IMR-90 (cell line): Measurements from ENCODE around the gene C20orf173. TPM values are rescaled to one million over a fixed set of nuclear protein-coding genes. Genes with fewer than 3 reads are reported as not detected.

Experiments used
- ATAC-seq: fragments of 200-7000 bp; cut with Tn5 transposase; 2 replicates; pipeline ENCODE4 v1.9.1; 2020; ENCODE audit warnings: low read depth, mild to moderate bottlenecking, moderate library complexity
- BruUV-seq: library from RNA; stranded (reverse); fragments of 400-500 nt; replicated peaks from 2 replicates; lab custom pipeline; 2021; lab: Mats Ljungman, UMichigan
- CTCF ChIA-PET: fragments of 300-600 bp; formaldehyde crosslinking; extraction: SDS; loops from one replicate; lab custom pipeline; 2021; ENCODE audit warnings: antibody characterized with exemption; lab: Yijun Ruan, JAX
- POLR2A ChIA-PET: fragments of 300-600 bp; sonication (Branson Sonifier 250); formaldehyde crosslinking; loops from one replicate; lab custom pipeline; 2022; ENCODE audit warnings: antibody characterized with exemption; ENCODE audit not compliant: unreplicated experiment; lab: Charles Lee
- DNase-seq: peaks from one replicate; pipeline ENCODE4 v3.0.0; 2013
- H2AFZ ChIP-seq: replicated peaks from 2 replicates; pipeline ENCODE3; 2013; ENCODE audit warnings: low read length, mild to moderate bottlenecking; ENCODE audit not compliant: poor library complexity
- H2AK5ac ChIP-seq: 2 replicates; pipeline ENCODE4 v1.6.1; 2013; ENCODE audit warnings: low read depth, low read length, inconsistent platforms
- H2AK9ac ChIP-seq: replicated peaks from 2 replicates; pipeline ENCODE3; 2013; ENCODE audit warnings: mild to moderate bottlenecking, low read depth, low read length, moderate library complexity; ENCODE audit not compliant: poor library complexity
- H2BK120ac ChIP-seq: 2 replicates; pipeline ENCODE4 v1.6.1; 2013; ENCODE audit warnings: low read depth, low read length, inconsistent platforms
- H2BK15ac ChIP-seq: 3 replicates; pipeline ENCODE4 v1.6.1; 2013; ENCODE audit warnings: low read depth, low read length, inconsistent platforms
- H2BK20ac ChIP-seq: 2 replicates; pipeline ENCODE4 v1.6.1; 2013; ENCODE audit warnings: low read depth, mild to moderate bottlenecking, inconsistent platforms, low read length, moderate library complexity
- H2BK5ac ChIP-seq: 2 replicates; pipeline ENCODE4 v1.6.1; 2013; ENCODE audit warnings: mild to moderate bottlenecking, low read depth, low read length, inconsistent platforms; ENCODE audit not compliant: poor library complexity, severe bottlenecking
- H3K14ac ChIP-seq: replicated peaks from 2 replicates; pipeline ENCODE4 v1.6.1; 2013; ENCODE audit warnings: low read depth, low read length, inconsistent platforms
- H3K18ac ChIP-seq: 2 replicates; pipeline ENCODE4 v1.6.1; 2013; ENCODE audit warnings: low read depth, low read length, control low read depth
- H3K23ac ChIP-seq: 2 replicates; pipeline ENCODE4 v1.6.1; 2013; ENCODE audit warnings: low read depth, low read length, inconsistent platforms
- H3K27ac ChIP-seq: 2 replicates; pipeline ENCODE4 v1.5.1; 2013; ENCODE audit warnings: mild to moderate bottlenecking, control low read depth, low read length; ENCODE audit not compliant: insufficient read depth
- H3K27me3 ChIP-seq: 2 replicates; pipeline ENCODE4 v1.6.1; 2013; ENCODE audit warnings: low read length; ENCODE audit not compliant: control insufficient read depth, insufficient read depth
- H3K36me3 ChIP-seq: 2 replicates; pipeline ENCODE4 v1.6.1; 2013; ENCODE audit warnings: low read length, mixed read lengths; ENCODE audit not compliant: control insufficient read depth, insufficient read depth
- H3K4ac ChIP-seq: 2 replicates; pipeline ENCODE4 v1.6.1; 2013; ENCODE audit warnings: low read depth, low read length, inconsistent platforms
- H3K4me1 ChIP-seq: 2 replicates; pipeline ENCODE4 v1.6.1; 2013; ENCODE audit warnings: low read length, mixed read lengths; ENCODE audit not compliant: control insufficient read depth, insufficient read depth
- H3K4me2 ChIP-seq: 2 replicates; pipeline ENCODE4 v1.6.1; 2013; ENCODE audit warnings: low read depth, mild to moderate bottlenecking, control low read depth, low read length, moderate library complexity
- H3K4me3 ChIP-seq: 2 replicates; pipeline ENCODE4 v1.5.1; 2013; ENCODE audit warnings: low read depth, mild to moderate bottlenecking, control low read depth, low read length, moderate library complexity; ENCODE audit not compliant: insufficient read depth
- H3K56ac ChIP-seq: 2 replicates; pipeline ENCODE4 v1.6.1; 2013; ENCODE audit warnings: low read length, inconsistent platforms; ENCODE audit not compliant: insufficient read depth; ENCODE audit errors: extremely low read depth
- H3K79me1 ChIP-seq, 2 experiments: 2 replicates each; pipeline ENCODE4 v1.6.1; 2013; ENCODE audit warnings: low read length in 2 of 2, inconsistent platforms in 1 of 2, low read depth in 1 of 2
- H3K9ac ChIP-seq: 2 replicates; pipeline ENCODE4 v1.6.1; 2013; ENCODE audit warnings: low read depth, low read length, control low read depth
- H3K9me1 ChIP-seq: 2 replicates; pipeline ENCODE4 v1.6.1; 2013; ENCODE audit warnings: low read length, inconsistent platforms; ENCODE audit not compliant: insufficient read depth
- H3K9me3 ChIP-seq: 2 replicates; pipeline ENCODE4 v1.6.1; 2013; ENCODE audit warnings: low read length; ENCODE audit not compliant: control insufficient read depth, insufficient read depth
- H4K20me1 ChIP-seq: 2 replicates; pipeline ENCODE4 v1.6.1; 2013; ENCODE audit warnings: low read length, inconsistent platforms; ENCODE audit not compliant: insufficient read depth
- H4K5ac ChIP-seq: 2 replicates; pipeline ENCODE4 v1.6.1; 2013; ENCODE audit warnings: mild to moderate bottlenecking, low read depth, low read length, control low read depth
- H4K8ac ChIP-seq, 2 experiments: 2 replicates each; pipeline ENCODE4 v1.6.1; 2013; ENCODE audit warnings: low read depth in 2 of 2, low read length in 2 of 2, control low read depth in 1 of 2, inconsistent platforms in 1 of 2
- H4K91ac ChIP-seq: 2 replicates; pipeline ENCODE4 v1.6.1; 2013; ENCODE audit warnings: low read depth, low read length, inconsistent platforms; ENCODE audit not compliant: insufficient read depth
- BHLHE40 ChIP-seq: fragments of 150-350 bp; IDR thresholded peaks from 2 replicates; pipeline ENCODE4 v1.6.1; 2016; ENCODE audit warnings: mild to moderate bottlenecking, low read depth, low read length
- CEBPB ChIP-seq: IDR thresholded peaks from 2 replicates; pipeline ENCODE4 v1.6.1; 2012; ENCODE audit warnings: low read depth, low read length, improper control_type of control experiment
- CHD1 ChIP-seq: IDR thresholded peaks from 2 replicates; pipeline ENCODE4 v1.6.1; 2012; ENCODE audit warnings: low read depth, low read length, improper control_type of control experiment
- FOS ChIP-seq: fragments of 150-350 bp; IDR thresholded peaks from 2 replicates; pipeline ENCODE4 v1.6.1; 2016; ENCODE audit warnings: low read depth, low read length
- MAFK ChIP-seq: IDR thresholded peaks from 2 replicates; pipeline ENCODE4 v1.6.1; 2012; ENCODE audit warnings: low read depth, low read length, improper control_type of control experiment
- MAZ ChIP-seq: IDR thresholded peaks from 2 replicates; pipeline ENCODE4 v1.6.1; 2012; ENCODE audit warnings: low read depth, mild to moderate bottlenecking, low read length, improper control_type of control experiment, moderate library complexity, borderline replicate concordance
- MXI1 ChIP-seq: IDR thresholded peaks from 2 replicates; pipeline ENCODE4 v1.6.1; 2012; ENCODE audit warnings: low read depth, mild to moderate bottlenecking, low read length, moderate library complexity, borderline replicate concordance
- NFE2L2 ChIP-seq: fragments of 150-350 bp; IDR thresholded peaks from 2 replicates; pipeline ENCODE4 v1.6.1; 2016; ENCODE audit warnings: low read depth, mild to moderate bottlenecking, low read length
- POLR2A ChIP-seq: IDR thresholded peaks from 2 replicates; pipeline ENCODE4 v1.6.1; 2012; ENCODE audit warnings: mild to moderate bottlenecking, low read depth, low read length
- RAD21 ChIP-seq: IDR thresholded peaks from 2 replicates; pipeline ENCODE4 v1.6.1; 2012; ENCODE audit warnings: low read length, improper control_type of control experiment
- RCOR1 ChIP-seq: IDR thresholded peaks from 2 replicates; pipeline ENCODE4 v1.6.1; 2012; ENCODE audit warnings: mild to moderate bottlenecking, low read length, improper control_type of control experiment; ENCODE audit not compliant: insufficient replicate concordance
- RFX5 ChIP-seq: IDR thresholded peaks from 2 replicates; pipeline ENCODE4 v1.8.0; 2012; ENCODE audit warnings: low read depth, mild to moderate bottlenecking, low read length, moderate library complexity
- WGBS, 2 experiments: methylation state at CpG; one replicate each; pipeline versions ENCODE4 v1.1.5 to v1.1.7; 2013; ENCODE audit warnings: missing lambda C conversion rate in 2 of 2; ENCODE audit not compliant: insufficient read length in 1 of 2; ENCODE audit errors: extremely low coverage in 2 of 2; 5-methylcytosine and 5-hydroxymethylcytosine counted together
- dilution Hi-C: fragments of 300-500 bp; cut with HindIII; formaldehyde crosslinking; loops from one replicate; pipeline ENCODE4 v1.14.3; 2018; ENCODE audit warnings: low sequenced_read_pairs; ENCODE audit not compliant: unreplicated experiment
- in situ Hi-C: fragments of 300-500 bp; cut with MboI; formaldehyde crosslinking; loops from 3 replicates; pipeline ENCODE4 v1.14.3; 2019; ENCODE audit warnings: low sequenced_read_pairs, inconsistent platforms, mixed read lengths
- intact Hi-C: fragments of 100-400 bp; cut with micrococcal nuclease; formaldehyde crosslinking; loops from 2 replicates; pipeline ENCODE4 v1.10.0; 2022
- polyA plus RNA-seq, 3 experiments: library from polyadenylated mRNA; depleted of rRNA; stranded (reverse); fragments of >200 nt; gene quantifications; 2 replicates each; pipeline ENCODE4 v1.2.3, GENCODE V29; 2012; ENCODE audit warnings: low replicate concordance in 1 of 3
- total RNA-seq: library from RNA; depleted of rRNA; stranded (reverse); fragments of >200 nt; gene quantifications from 2 replicates; pipeline ENCODE4 v1.2.3, GENCODE V29; 2012
- TF ChIP-seq, protein P1 (sequence below): fragments of 150-350 bp; IDR thresholded peaks from 2 replicates; pipeline ENCODE4 v1.6.1; 2017; ENCODE audit warnings: mild to moderate bottlenecking, antibody characterized with exemption, low read length, low read depth
- TF ChIP-seq, protein P2 (sequence below): fragments of 150-350 bp; IDR thresholded peaks from 2 replicates; pipeline ENCODE4 v1.6.1; 2016; ENCODE audit warnings: low read depth, mild to moderate bottlenecking, low read length, moderate library complexity, borderline replicate concordance
- TF ChIP-seq, protein P3 (sequence below): conservative IDR thresholded peaks from 2 replicates; pipeline ENCODE4 v1.5.1; 2012; ENCODE audit warnings: mild to moderate bottlenecking, low read depth, low read length, improper control_type of control experiment

The C20orf173 gene
- total and polyA plus RNA-seq, 2 of the 4 experiments (the other 2 are of a cell fraction): not detected

DNA sequence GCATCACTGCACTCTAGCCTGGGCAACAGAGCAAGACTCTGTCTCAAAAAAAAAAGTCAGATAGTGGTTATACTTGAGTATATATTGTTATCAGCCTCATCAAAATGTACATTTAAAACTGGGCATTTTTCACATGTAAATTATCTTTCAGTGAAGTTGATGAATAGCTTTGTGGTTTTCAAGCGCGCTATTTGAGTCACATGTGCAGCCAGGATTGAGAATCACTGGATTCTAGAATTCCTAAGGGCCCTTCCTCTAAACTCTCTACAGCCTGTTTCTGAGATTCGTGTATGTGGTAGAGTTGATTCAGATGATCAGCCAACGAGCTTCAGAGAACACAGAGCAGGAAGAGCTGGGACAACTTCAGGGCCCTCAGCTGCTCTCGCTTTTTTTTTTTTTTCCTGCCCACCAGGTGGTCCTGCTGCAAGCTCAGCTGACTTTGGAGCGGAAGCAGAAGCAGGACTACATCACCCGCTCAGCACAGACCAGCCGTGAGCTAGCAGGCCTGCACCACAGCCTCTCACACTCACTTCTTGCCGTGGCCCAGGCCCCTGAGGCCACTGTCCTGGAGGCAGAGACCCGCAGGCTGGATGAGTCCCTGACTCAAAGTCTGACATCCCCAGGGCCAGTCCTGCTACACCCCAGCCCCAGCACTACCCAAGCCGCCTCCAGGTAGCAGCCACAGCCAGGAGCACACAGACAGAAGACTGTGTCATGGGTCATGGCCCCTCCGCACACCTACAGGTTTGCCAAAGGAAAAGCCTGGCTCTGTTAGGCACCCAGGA is 18.3 kb downstream of the C20orf173 start:
- Histone ChIP-seq H3K79me1 (peaks cover 0 to 10% of the 10 kb centered on the region in 2 experiments; a peak in 2 of 4 replicates), H2BK20ac (no peak overlapping the region), H3K36me3 (peaks cover 46% of the 10 kb centered on the region), H3K14ac (no peak overlapping the region), H2BK5ac (no peak overlapping the region), H4K20me1 (peaks cover 34% of the 10 kb centered on the region), H3K4me1 (peaks cover 9% of the 10 kb centered on the region), H4K5ac (no peak overlapping the region), H2AK5ac (no peak overlapping the region), H3K4me3 (no peak overlapping the region), H3K9me1 (peaks cover 17% of the 10 kb centered on the region), H3K56ac (no peak overlapping the region), H3K4me2 (no peak overlapping the region), H3K9ac (no peak overlapping the region), H4K91ac (no peak overlapping the region), H2BK15ac (no peak overlapping the region), H4K8ac (no peak overlapping the region), H2AK9ac (no peak overlapping the region), H3K18ac (no peak overlapping the region), H3K23ac (no peak overlapping the region), H3K27ac (no peak overlapping the region), H3K27me3 (no peaks in the 10 kb centered on the region), H2BK120ac (no peak overlapping the region), H3K4ac (no peak overlapping the region), H2AFZ (no peak overlapping the region), H3K9me3 (no peaks in the 10 kb centered on the region)
- dilution Hi-C loops: no loop called here
- intact Hi-C loops: loop anchor here (5.0 to 10.0 kb wide), 2 partner anchors 104 to 151 kb away; partner anchors contain the start of genes CPNE1, RBM12 and SPAG4
- in situ Hi-C loops: loop anchor here (25.0 kb wide), 1 partner anchor 401 kb away; no protein-coding TSS in a partner anchor
- POLR2A ChIA-PET: no interaction called here
- ATAC-seq (no peak), DNase-seq (no peak)
- no TSS peak for BruUV-seq
- CTCF ChIA-PET: no interaction called here
- WGBS, 2 experiments: no CpG with 5 or more reads among the region's 12 CpGs
- TF ChIP-seq CHD1: no peak
- TF ChIP-seq, protein P1, sequence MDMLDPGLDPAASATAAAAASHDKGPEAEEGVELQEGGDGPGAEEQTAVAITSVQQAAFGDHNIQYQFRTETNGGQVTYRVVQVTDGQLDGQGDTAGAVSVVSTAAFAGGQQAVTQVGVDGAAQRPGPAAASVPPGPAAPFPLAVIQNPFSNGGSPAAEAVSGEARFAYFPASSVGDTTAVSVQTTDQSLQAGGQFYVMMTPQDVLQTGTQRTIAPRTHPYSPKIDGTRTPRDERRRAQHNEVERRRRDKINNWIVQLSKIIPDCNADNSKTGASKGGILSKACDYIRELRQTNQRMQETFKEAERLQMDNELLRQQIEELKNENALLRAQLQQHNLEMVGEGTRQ: no peak
- TF ChIP-seq RAD21: no peak
- TF ChIP-seq BHLHE40: no peak
- no peak for TF ChIP-seq CEBPB
- TF ChIP-seq MAFK: no peak
- no peak for TF ChIP-seq NFE2L2
- TF ChIP-seq, protein P2, sequence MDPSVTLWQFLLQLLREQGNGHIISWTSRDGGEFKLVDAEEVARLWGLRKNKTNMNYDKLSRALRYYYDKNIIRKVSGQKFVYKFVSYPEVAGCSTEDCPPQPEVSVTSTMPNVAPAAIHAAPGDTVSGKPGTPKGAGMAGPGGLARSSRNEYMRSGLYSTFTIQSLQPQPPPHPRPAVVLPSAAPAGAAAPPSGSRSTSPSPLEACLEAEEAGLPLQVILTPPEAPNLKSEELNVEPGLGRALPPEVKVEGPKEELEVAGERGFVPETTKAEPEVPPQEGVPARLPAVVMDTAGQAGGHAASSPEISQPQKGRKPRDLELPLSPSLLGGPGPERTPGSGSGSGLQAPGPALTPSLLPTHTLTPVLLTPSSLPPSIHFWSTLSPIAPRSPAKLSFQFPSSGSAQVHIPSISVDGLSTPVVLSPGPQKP: no peak
- no peak for TF ChIP-seq RCOR1
- TF ChIP-seq FOS: no peak
- no peak for TF ChIP-seq RFX5
- no peak for TF ChIP-seq POLR2A
- TF ChIP-seq MAZ: no peak
- no peak for TF ChIP-seq MXI1
- TF ChIP-seq, protein P3, sequence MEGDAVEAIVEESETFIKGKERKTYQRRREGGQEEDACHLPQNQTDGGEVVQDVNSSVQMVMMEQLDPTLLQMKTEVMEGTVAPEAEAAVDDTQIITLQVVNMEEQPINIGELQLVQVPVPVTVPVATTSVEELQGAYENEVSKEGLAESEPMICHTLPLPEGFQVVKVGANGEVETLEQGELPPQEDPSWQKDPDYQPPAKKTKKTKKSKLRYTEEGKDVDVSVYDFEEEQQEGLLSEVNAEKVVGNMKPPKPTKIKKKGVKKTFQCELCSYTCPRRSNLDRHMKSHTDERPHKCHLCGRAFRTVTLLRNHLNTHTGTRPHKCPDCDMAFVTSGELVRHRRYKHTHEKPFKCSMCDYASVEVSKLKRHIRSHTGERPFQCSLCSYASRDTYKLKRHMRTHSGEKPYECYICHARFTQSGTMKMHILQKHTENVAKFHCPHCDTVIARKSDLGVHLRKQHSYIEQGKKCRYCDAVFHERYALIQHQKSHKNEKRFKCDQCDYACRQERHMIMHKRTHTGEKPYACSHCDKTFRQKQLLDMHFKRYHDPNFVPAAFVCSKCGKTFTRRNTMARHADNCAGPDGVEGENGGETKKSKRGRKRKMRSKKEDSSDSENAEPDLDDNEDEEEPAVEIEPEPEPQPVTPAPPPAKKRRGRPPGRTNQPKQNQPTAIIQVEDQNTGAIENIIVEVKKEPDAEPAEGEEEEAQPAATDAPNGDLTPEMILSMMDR: no peak
